HUES6 (cell line): Measurements from ENCODE around the gene CYP8B1.

ENCODE experiments used
- H3K27ac ChIP-seq: 2 replicates; pipeline ENCODE4 v1.7.0; 2013; ENCODE audit warnings: low read depth, mild to moderate bottlenecking, low read length, inconsistent platforms
- H3K27me3 ChIP-seq: 2 replicates; pipeline ENCODE4 v1.6.1; 2013; ENCODE audit warnings: low read length; ENCODE audit not compliant: control insufficient read depth, insufficient read depth
- H3K36me3 ChIP-seq: 2 replicates; pipeline ENCODE4 v1.6.1; 2013; ENCODE audit warnings: low read length; ENCODE audit not compliant: control insufficient read depth, insufficient read depth
- H3K4me1 ChIP-seq: 2 replicates; pipeline ENCODE4 v1.6.1; 2013; ENCODE audit warnings: low read length; ENCODE audit not compliant: control insufficient read depth, insufficient read depth
- H3K4me3 ChIP-seq: 2 replicates; pipeline ENCODE4 v1.5.1; 2013; ENCODE audit warnings: low read depth, low read length
- H3K9ac ChIP-seq: one replicate; pipeline ENCODE4 v1.6.1; 2013; ENCODE audit warnings: mild to moderate bottlenecking, low read length
- H3K9me3 ChIP-seq: 2 replicates; pipeline ENCODE4 v1.6.1; 2013; ENCODE audit warnings: low read depth, low read length; ENCODE audit not compliant: control insufficient read depth, insufficient read depth

CYP8B1 gene

GRCh38 chr3:42836150-42837123 is 39.2 kb downstream of the CYP8B1 start:
- H3K36me3 ChIP-seq, result no peaks in the 10 kb centered on the region
- H3K27ac ChIP-seq, result no peak overlapping the region
- H3K9me3 ChIP-seq, result no peaks in the 10 kb centered on the region
- no peaks in the 10 kb centered on the region for H3K27me3 ChIP-seq
- H3K4me1 ChIP-seq, result no peaks in the 10 kb centered on the region
- H3K4me3 ChIP-seq, result no peak overlapping the region
- H3K9ac ChIP-seq, result no peak overlapping the region

- Histone ChIP-seq H3K9me3 (no peaks in the 10 kb centered on the region), H3K27ac (no peak overlapping the region), H3K36me3 (no peaks in the 10 kb centered on the region), H3K27me3 (no peaks in the 10 kb centered on the region), H3K4me3 (peak overlapping the region; percentile 30), H3K4me1 (peaks cover 7% of the 10 kb centered on the region), H3K9ac (no peak overlapping the region)
Observed at GRCh38 chr3:42831321-42831713, 44.4 kb downstream of the CYP8B1 start.

GRCh38 chr3:42830437-42831320 is 45.0 kb downstream of the CYP8B1 start:
- no peaks in the 10 kb centered on the region for H3K9me3 ChIP-seq
- H3K4me3 ChIP-seq, result peak overlapping the region; percentile 30
- H3K9ac ChIP-seq, result no peak overlapping the region
- peak overlapping the region; percentile 11; the same call in 1 of the 2 replicates for H3K27ac ChIP-seq
- H3K27me3 ChIP-seq, result no peaks in the 10 kb centered on the region
- H3K4me1 ChIP-seq, result peaks cover 7% of the 10 kb centered on the region
- no peaks in the 10 kb centered on the region for H3K36me3 ChIP-seq

- peaks cover 7% of the 10 kb centered on the region for H3K4me1 ChIP-seq
- H3K4me3 ChIP-seq, result no peak overlapping the region
- H3K9me3 ChIP-seq, result no peaks in the 10 kb centered on the region
- no peaks in the 10 kb centered on the region for H3K36me3 ChIP-seq
- no peak overlapping the region for H3K9ac ChIP-seq
- no peak overlapping the region for H3K27ac ChIP-seq
- H3K27me3 ChIP-seq, result no peaks in the 10 kb centered on the region
Observed at GRCh38 chr3:42829628-42830436, 45.8 kb downstream of the CYP8B1 start.

- Histone ChIP-seq H3K4me1 (peaks cover 7% of the 10 kb centered on the region), H3K36me3 (no peaks in the 10 kb centered on the region), H3K27ac (no peak overlapping the region), H3K9ac (no peak overlapping the region), H3K4me3 (no peak overlapping the region), H3K27me3 (no peaks in the 10 kb centered on the region), H3K9me3 (0 out of 2 replicates have a peak, but pooled peaks cover 4% of the 10 kb centered on the region)
Observed at GRCh38 chr3:42829083-42829627, 46.5 kb downstream of the CYP8B1 start.

GRCh38 chr3:42827654-42828053 is 48.0 kb downstream of the CYP8B1 start:
- Histone ChIP-seq H3K9me3 (0 out of 2 replicates have a peak, but pooled peaks cover 4% of the 10 kb centered on the region), H3K27me3 (no peaks in the 10 kb centered on the region), H3K4me1 (peaks cover 7% of the 10 kb centered on the region), H3K27ac (no peak overlapping the region), H3K4me3 (no peak overlapping the region), H3K9ac (no peak overlapping the region), H3K36me3 (no peaks in the 10 kb centered on the region)

- Histone ChIP-seq H3K9ac (no peak overlapping the region), H3K9me3 (0 out of 2 replicates have a peak, but pooled peaks cover 4% of the 10 kb centered on the region), H3K4me1 (peaks cover 7% of the 10 kb centered on the region), H3K36me3 (no peaks in the 10 kb centered on the region), H3K27me3 (no peaks in the 10 kb centered on the region), H3K27ac (no peak overlapping the region), H3K4me3 (no peak overlapping the region)
Observed at GRCh38 chr3:42827023-42827422, 48.7 kb downstream of the CYP8B1 start.

- H3K9ac ChIP-seq, result no peak overlapping the region
- peaks cover 7% of the 10 kb centered on the region for H3K4me1 ChIP-seq
- no peak overlapping the region for H3K27ac ChIP-seq
- H3K4me3 ChIP-seq, result no peak overlapping the region
- no peaks in the 10 kb centered on the region for H3K27me3 ChIP-seq
- H3K36me3 ChIP-seq, result no peaks in the 10 kb centered on the region
- H3K9me3 ChIP-seq, result 0 out of 2 replicates have a peak, but pooled peaks cover 4% of the 10 kb centered on the region
Observed at GRCh38 chr3:42826141-42826540, 49.5 kb downstream of the CYP8B1 start.

GRCh38 chr3:42823351-42823750 is 52.3 kb downstream of the CYP8B1 start:
- no peak overlapping the region for H3K9ac ChIP-seq
- 0 out of 2 replicates have a peak, but pooled peaks cover 4% of the 10 kb centered on the region for H3K9me3 ChIP-seq
- H3K36me3 ChIP-seq, result no peaks in the 10 kb centered on the region
- no peak overlapping the region for H3K4me3 ChIP-seq
- peak overlapping the region; percentile 0; the same call in 1 of the 2 replicates for H3K27ac ChIP-seq
- no peaks in the 10 kb centered on the region for H3K27me3 ChIP-seq
- H3K4me1 ChIP-seq, result peaks cover 5% of the 10 kb centered on the region

GRCh38 chr3:42822828-42823227 is 52.9 kb downstream of the CYP8B1 start:
- H3K9me3 ChIP-seq, result 0 out of 2 replicates have a peak, but pooled peaks cover 4% of the 10 kb centered on the region
- H3K4me1 ChIP-seq, result peaks cover 5% of the 10 kb centered on the region
- H3K9ac ChIP-seq, result no peak overlapping the region
- no peaks in the 10 kb centered on the region for H3K36me3 ChIP-seq
- H3K27me3 ChIP-seq, result no peaks in the 10 kb centered on the region
- H3K4me3 ChIP-seq, result no peak overlapping the region
- no peak overlapping the region for H3K27ac ChIP-seq
